ENCODE data around the gene DAPK3.
A peak's percentile ranks its signal among the peaks of the same experiment; 100 is the strongest.
"Not testable (repeated sequence)": the region's sequence is repeated elsewhere in the genome, so short reads cannot be mapped to it uniquely, and the experiment has no call there.

The DAPK3 gene

DNA sequence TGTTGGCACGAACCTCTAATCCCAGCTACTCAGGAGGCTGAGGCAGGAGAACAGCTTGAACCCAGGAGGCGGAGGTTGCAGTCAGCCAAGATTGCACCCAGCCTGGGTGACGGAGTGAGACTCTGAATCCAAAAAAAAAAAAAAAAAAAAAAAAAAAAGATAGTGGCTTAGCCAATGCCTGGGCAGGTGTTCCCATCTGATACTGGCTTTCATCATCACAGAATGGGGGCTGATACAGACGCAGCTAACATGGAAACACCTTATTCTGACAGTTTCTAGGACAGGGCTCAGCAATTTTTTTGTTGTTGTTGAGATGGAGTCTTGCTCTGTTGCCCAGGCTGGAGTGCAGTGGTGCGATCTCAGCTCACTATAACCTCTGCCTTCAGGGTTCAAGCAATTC is 29.9 kb upstream of the DAPK3 start:
- not testable (repeated sequence) for DNase-seq

GRCh38 chr19:3998667-3999412 is 27.9 kb upstream of the DAPK3 start:
- DNase-seq = not testable (repeated sequence)

- DNase-seq = no peak
Measured at GRCh38 chr19:3995607-3996006, 24.7 kb upstream of the DAPK3 start.

GRCh38 chr19:3990815-3991117 is 19.9 kb upstream of the DAPK3 start:
- DNase-seq = no peak

GRCh38 chr19:3987619-3988371 is 16.9 kb upstream of the DAPK3 start:
- DNase-seq = peak; percentile 87

DNA sequence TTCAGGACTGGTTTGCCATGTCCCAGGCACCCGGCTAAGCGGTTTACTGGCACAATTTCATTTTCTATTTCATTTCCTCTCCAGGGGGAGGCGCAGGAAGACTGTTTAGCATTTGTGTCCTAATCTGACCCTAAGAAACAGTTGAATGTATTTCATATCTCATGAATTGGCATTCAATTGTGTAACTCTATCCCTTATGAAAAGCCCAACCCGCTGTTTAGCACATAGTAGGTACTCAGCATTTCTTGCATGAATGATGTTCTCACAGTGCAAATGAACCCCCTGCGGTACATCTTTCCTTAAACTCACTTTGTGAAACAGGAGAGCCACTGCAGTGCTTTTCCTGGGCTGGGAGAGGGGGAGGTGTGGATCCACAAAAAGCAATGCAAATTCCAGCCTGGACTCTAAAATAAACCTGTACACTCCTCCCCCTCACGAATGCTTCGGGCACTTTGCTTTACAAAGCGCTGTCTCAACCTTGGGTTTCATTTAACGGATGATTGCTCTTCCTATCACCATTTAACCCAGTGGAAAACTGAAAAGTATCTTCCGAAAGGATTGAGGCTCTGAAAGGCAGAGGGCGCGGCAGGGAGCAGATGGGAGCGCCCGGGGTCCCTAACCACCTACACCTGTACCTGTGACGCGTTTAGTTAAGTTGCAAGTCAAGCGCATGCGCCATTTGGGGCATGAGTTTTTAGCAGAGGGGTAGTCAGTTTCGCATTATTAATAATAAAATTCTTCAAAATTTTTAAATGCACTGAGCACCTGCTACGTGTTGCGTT is 15.6 kb upstream of the DAPK3 start:
- peak; percentile 87 for DNase-seq

DNA sequence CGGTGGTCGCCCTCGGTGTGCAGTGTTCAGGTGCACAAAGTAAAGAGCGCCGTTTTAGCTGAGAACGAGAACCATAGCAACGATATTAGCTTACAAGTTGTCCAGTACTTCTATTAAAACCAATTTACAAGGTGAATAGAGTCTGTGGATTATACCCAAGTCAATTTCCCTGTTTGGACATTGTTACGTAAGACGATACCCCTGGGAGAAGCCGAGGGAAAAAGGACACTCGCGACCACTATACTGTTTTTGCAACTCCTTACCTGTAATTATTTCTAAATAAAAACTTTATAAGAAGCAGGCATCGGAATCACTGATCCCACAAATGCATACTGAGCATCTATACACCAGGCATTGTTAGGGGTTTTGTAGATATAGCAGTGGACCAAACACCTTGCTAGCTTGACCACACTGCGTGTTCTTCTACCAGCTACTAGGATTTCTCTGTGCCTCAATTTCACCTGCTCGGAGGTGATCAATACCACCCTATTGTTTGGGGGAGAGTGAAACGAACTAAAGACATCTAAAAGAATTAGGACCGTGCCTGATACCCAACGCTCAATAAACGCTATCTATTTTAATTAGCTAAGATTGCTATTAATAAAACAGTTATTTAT is 14.9 kb upstream of the DAPK3 start:
- no peak for DNase-seq

GRCh38 chr19:3984908-3985642 is 14.2 kb upstream of the DAPK3 start, which contains the start of gene EEF2:
EEF2 (minus strand) TSS chr19:3985463; CDS start chr19:3985380, 83 bp downstream.
- peak; percentile 92 for DNase-seq

GRCh38 chr19:3984584-3984907 is 13.6 kb upstream of the DAPK3 start:
- DNase-seq = no peak

DNA sequence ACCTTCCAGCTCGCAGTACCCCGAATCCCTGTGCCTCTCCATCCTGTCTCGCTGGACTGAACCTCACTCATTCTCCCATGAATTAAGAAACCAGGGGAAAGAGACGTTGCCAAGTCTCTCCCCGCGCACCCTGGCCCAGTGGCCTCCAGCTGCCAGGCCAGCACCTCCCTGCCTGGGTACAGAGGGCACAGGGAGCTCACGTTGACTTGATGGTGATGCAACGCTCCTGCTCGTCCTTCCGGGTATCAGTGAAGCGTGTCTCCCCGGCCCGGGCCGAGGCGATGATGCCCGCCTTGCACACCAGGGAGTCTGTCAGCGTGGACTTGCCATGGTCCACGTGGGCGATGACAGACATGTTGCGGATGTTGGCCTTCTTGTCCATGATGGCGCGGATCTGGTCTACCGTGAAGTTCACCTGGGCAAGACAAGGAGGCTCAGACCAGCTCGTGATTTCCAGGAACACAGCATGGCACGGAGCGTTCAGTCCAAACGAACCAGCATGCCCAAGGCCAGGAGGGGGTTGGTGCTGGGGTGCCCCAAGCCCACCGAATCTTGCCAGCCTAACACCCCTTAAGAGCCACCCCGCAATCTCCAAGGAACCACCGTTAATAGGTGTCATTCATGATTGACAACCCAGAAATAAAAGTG is 13.2 kb upstream of the DAPK3 start:
- DNase-seq = peak; percentile 51

GRCh38 chr19:3983542-3983914 is 12.6 kb upstream of the DAPK3 start:
- no peak for DNase-seq

DNA sequence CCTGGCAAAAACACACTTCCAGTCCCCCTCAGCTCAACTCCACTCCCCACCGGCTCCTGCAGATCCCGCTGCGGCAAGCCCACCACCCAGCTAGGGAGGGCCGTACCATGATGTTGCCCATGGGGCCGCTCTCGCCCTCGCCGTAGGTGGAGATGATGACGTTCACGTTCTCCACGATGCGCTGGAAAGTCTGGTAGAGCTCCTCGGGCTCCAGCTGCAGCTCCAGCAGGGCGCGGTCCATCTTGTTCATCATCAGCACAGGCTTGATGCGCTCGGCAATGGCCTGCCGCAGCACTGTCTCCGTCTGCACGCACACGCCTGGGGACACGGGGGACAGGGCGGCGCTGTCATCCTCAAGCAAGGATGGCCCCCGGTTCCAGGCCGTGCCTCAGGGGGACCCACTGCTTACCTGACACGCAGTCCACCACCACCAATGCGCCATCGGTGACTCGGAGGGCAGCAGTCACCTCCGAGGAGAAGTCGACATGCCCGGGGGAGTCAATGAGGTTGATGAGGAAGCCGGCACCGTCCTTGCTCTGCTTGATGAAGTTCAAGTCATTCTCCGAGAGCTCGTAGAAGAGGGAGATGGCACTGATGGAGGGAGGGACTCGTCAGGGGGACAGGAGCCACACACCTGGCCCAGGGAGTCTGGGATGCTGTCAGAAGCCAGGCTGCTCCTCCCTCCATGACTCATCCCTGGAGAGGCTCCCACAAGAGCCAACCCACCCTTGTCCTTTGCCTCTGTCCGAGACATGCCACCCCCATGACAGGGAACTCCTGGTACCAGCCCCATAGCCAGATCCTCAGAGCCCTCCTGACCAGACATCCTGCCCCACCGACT is 12.0 kb upstream of the DAPK3 start:
- no peak for DNase-seq

DNA sequence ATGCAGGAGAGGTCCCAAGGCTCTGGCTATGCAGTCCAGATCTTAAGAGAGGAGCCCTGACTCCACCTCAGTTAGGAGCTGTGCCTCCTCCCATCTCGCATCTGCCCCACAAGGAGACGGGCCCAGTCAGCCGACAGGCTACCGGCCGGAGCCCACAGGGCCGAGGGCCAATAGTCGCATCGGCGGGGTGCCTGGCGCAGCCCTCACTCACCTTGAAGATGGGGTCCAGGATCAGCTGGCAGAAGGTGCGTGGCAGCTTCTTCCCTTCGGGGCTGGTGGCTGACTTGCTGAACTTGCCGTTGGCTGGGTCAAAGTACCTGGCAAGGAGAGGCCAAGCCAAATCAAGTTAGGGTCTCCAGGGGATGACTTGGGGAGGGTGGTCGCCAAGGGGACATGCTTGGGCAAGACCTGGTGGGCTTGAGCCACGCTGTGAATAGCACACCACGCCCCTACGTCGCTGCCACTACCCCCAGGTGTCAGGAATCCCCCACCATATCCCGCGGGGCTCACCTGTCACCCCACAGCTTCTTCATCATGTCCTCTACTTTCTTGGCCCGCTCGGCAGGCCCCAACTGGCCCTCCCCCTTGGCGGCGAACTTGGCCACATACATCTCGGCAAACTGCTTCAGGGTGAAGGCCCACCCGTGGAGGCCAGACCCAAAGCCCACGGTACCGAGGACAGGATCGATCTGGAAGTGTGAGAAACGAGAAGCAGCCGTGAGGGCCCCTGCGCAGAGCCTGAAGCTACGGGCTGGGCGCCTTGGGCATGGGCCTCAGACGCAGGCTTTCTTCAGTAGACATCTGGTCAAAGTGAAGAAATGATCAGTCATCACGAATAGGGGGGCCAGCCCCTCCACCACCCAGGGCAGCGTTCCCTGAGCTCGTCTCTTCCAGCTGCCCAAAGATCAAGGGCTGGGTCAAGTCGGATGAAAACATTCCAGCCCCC is 11.1 kb upstream of the DAPK3 start:
- DNase-seq = no peak

- no peak for DNase-seq
Measured at GRCh38 chr19:3981373-3981735, 10.5 kb upstream of the DAPK3 start.

GRCh38 chr19:3980353-3981251 is 9.7 kb upstream of the DAPK3 start:
- no peak for DNase-seq

DNA sequence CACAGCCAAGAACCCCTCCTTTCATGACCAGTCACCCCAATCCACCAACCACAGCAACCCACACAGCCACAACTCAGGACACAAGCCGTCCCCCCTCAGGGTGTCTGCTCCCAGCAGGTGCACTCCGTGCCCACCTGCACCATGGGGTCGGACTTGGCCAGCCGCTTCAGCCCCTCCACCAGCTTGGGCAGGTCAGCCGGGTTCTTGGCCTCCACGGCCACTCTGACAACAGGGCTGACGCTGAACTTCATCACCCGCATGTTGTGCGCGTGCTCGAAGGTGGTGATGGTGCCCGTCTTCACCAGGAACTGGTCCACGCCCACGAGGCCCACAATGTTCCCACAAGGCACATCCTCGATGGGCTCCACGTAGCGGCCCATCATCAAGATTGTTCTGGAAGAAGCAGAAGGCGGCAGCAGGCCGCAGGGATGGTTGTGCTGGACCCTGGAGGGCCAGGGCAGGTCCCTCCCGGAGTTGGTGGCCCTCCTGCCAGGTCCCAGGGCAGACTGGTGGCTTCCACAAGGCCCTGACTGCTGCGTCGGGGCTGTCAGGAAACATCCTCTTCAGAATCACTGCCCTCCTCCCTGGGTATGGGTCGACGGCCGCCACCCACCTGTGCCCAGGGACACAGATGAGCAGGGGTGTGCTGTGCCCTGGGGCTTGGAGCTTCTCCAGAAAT is 8.9 kb upstream of the DAPK3 start:
- DNase-seq = no peak

- no peak for DNase-seq
Measured at GRCh38 chr19:3979289-3979673, 8.4 kb upstream of the DAPK3 start.

DNA sequence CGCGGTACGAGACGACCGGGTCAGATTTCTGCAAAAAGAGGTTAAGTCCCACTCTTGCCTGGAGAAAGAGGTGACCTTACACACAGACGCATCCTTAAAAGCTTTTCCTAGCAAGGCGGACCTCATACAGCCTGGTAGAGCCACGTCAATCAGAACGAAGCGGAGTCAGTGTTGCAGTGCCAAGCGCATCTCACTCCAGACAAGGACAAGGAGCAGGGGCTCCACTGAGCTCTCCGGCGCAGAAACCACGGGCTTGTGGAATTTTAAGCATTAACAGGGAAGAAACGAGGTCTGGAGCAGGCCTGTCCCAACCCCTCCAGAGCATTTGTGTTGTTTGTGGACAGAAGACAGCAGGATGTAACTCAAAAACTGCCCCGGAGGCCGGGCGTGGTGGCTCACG is 7.2 kb upstream of the DAPK3 start:
- no peak for DNase-seq

All from inflammatory macrophage treated with lipopolysaccharide for 4 hours (primary cell).